GM18499 (cell line): ENCODE results near the gene PLCL1.

Experiments
- ATAC-seq: cut with Tn5 transposase; IDR thresholded peaks from one replicate; pipeline ENCODE4 v1.9.1; 2021; ENCODE audit warnings: moderate number of reproducible peaks; ENCODE audit not compliant: insufficient read depth, unreplicated experiment

The PLCL1 gene

GRCh38 chr2:198036029-198036879 is 231.9 kb downstream of the PLCL1 start:
- peak; percentile 70 for ATAC-seq

GRCh38 chr2:198040835-198041234 is 236.4 kb downstream of the PLCL1 start:
- no peak for ATAC-seq

GRCh38 chr2:198042189-198042588 is 237.8 kb downstream of the PLCL1 start:
- ATAC-seq = peak; percentile 61

GRCh38 chr2:198044777-198045176 is 240.4 kb downstream of the PLCL1 start:
- no peak for ATAC-seq

- ATAC-seq = no peak
Measured at GRCh38 chr2:198045227-198045626, 240.8 kb downstream of the PLCL1 start.

- no peak for ATAC-seq
Measured at GRCh38 chr2:198052741-198053140, 248.3 kb downstream of the PLCL1 start.

GRCh38 chr2:198053148-198053547 is 248.8 kb downstream of the PLCL1 start:
- ATAC-seq = no peak

GRCh38 chr2:198053776-198054175 is 249.4 kb downstream of the PLCL1 start:
- ATAC-seq = no peak

- ATAC-seq = peak; percentile 50
Measured at GRCh38 chr2:198054299-198054698, 249.9 kb downstream of the PLCL1 start.

- ATAC-seq = no peak
Measured at GRCh38 chr2:198055716-198056115, 251.3 kb downstream of the PLCL1 start.

GRCh38 chr2:198056836-198057235 is 252.4 kb downstream of the PLCL1 start:
- no peak for ATAC-seq

- no peak for ATAC-seq
Measured at GRCh38 chr2:198059800-198060199, 255.4 kb downstream of the PLCL1 start.

- ATAC-seq = no peak
Measured at GRCh38 chr2:198060277-198060676, 255.9 kb downstream of the PLCL1 start.

- no peak for ATAC-seq
Measured at GRCh38 chr2:198062826-198063225, 258.4 kb downstream of the PLCL1 start.

GRCh38 chr2:198063242-198063641 is 258.8 kb downstream of the PLCL1 start:
- ATAC-seq = no peak

GRCh38 chr2:198065322-198065721 is 260.9 kb downstream of the PLCL1 start:
- no peak for ATAC-seq

GRCh38 chr2:198066597-198066996 is 262.2 kb downstream of the PLCL1 start:
- ATAC-seq = no peak

GRCh38 chr2:198072655-198073054 is 268.3 kb downstream of the PLCL1 start:
- ATAC-seq = no peak

- no peak for ATAC-seq
Measured at GRCh38 chr2:198073253-198073652, 268.9 kb downstream of the PLCL1 start.

- no peak for ATAC-seq
Measured at GRCh38 chr2:198077477-198077876, 273.1 kb downstream of the PLCL1 start.

GRCh38 chr2:198080879-198081765 is 276.7 kb downstream of the PLCL1 start:
- no peak for ATAC-seq
